Lower leg skin (tissue), 4 donors: ENCODE results near the gene CREB3L1. TPM values are rescaled to one million over a fixed set of nuclear protein-coding genes. Genes with fewer than 3 reads are reported as not detected.
"Not testable (repeated sequence)": the region's sequence is repeated elsewhere in the genome, so short reads cannot be mapped to it uniquely, and the experiment has no call there.

Experiments
- DNase-seq, 2 donors: peaks; one replicate each; pipeline ENCODE4 v3.0.0-alpha.2; 2019; ENCODE audit warnings: low spot score in 2 of 2
- H3K4me3 ChIP-seq: fragments of 200-600 bp; sonication (generic); 2 replicates; pipeline ENCODE4 v1.5.1; 2017; ENCODE audit warnings: mild to moderate bottlenecking, low read depth; ENCODE audit not compliant: poor library complexity, severe bottlenecking
- CTCF ChIP-seq, 3 donors: fragments of 450-650 bp; IDR thresholded peaks; one replicate each; pipeline ENCODE4 v1.5.1; 2016; ENCODE audit warnings: antibody characterized with exemption in 3 of 3, mild to moderate bottlenecking in 3 of 3, moderate library complexity in 2 of 3
- POLR2A ChIP-seq, 2 donors: fragments of 450-650 bp; IDR thresholded peaks; one replicate each; pipeline ENCODE4 v1.6.1; 2016 to 2017; ENCODE audit warnings: antibody characterized with exemption in 2 of 2, mild to moderate bottlenecking in 1 of 2, moderate library complexity in 1 of 2
- WGBS, 2 donors: methylation state at CpG; one replicate each; pipeline ENCODE4 v1.1.5; 2018; 5-methylcytosine and 5-hydroxymethylcytosine counted together
- intact Hi-C: fragments of 100-400 bp; cut with DNase I; formaldehyde crosslinking; loops from one replicate; pipeline ENCODE4 v1.15.0; 2023; ENCODE audit warnings: low total_unique reads
- total RNA-seq, 4 donors: library from RNA; depleted of rRNA; stranded (reverse); fragments of >200 nt; gene quantifications; one replicate each; pipeline ENCODE4 v1.1.0, GENCODE V29; 2016

The CREB3L1 gene
- total RNA-seq, 4 donors from 2014 or later: 0.15 to 2.3 (median 0.54) TPM

- 96 to 97% methylated on average over 3 of the region's 3 CpGs for WGBS, 2 donors
- intact Hi-C loops: no loop called here
- no peak for TF ChIP-seq POLR2A (IDR thresholded peaks at IDR 0.05)
- no peak for TF ChIP-seq CTCF (IDR thresholded peaks at IDR 0.05)
- no peak for DNase-seq
- no peak overlapping the region for H3K4me3 ChIP-seq
These were observed 20.9 kb upstream of the CREB3L1 start for GRCh38 chr11:46256540-46257001.

- DNase-seq, H3K4me3 ChIP-seq, intact Hi-C loops: not testable (repeated sequence)
- WGBS, 2 donors: 92 to 97% methylated on average over 5 of the region's 5 CpGs
These were observed 18.1 kb upstream of the CREB3L1 start for GRCh38 chr11:46259347-46259746.

- intact Hi-C loops: no loop called here
- no peak overlapping the region for H3K4me3 ChIP-seq
- DNase-seq: no peak
- 70 to 83% methylated on average over 10 of the region's 10 CpGs for WGBS, 2 donors
- no peak for TF ChIP-seq CTCF (IDR thresholded peaks at IDR 0.05)
- no peak for TF ChIP-seq POLR2A (IDR thresholded peaks at IDR 0.05)
These were observed 17.4 kb upstream of the CREB3L1 start for GRCh38 chr11:46259971-46260560.

GRCh38 chr11:46263120-46263519, 14.3 kb upstream of the CREB3L1 start:
- intact Hi-C loops: no loop called here
- 91 to 94% methylated on average over 3 of the region's 3 CpGs for WGBS, 2 donors
- DNase-seq: no peak

GRCh38 chr11:46264030-46264429, 13.4 kb upstream of the CREB3L1 start:
- DNase-seq: no peak
- no peak for TF ChIP-seq POLR2A (IDR thresholded peaks at IDR 0.05)
- no peak overlapping the region for H3K4me3 ChIP-seq
- intact Hi-C loops: no loop called here
- 96 to 98% methylated on average over 4 of the region's 4 CpGs for WGBS, 2 donors

More at GRCh38 chr11:46263120-46263519, 14.3 kb upstream of the CREB3L1 start:
- no peak overlapping the region for H3K4me3 ChIP-seq
- TF ChIP-seq POLR2A (IDR thresholded peaks at IDR 0.05) (no peak), CTCF (IDR thresholded peaks at IDR 0.05) (no peak)

GRCh38 chr11:46264976-46265375, 12.5 kb upstream of the CREB3L1 start:
- intact Hi-C loops: no loop called here
- TF ChIP-seq POLR2A (IDR thresholded peaks at IDR 0.05): no peak
- no peak for TF ChIP-seq CTCF (IDR thresholded peaks at IDR 0.05)
- WGBS, 2 donors: 67 to 71% methylated on average over 9 of the region's 9 CpGs
- no peak overlapping the region for H3K4me3 ChIP-seq
- no peak for DNase-seq

GRCh38 chr11:46265764-46266163, 11.7 kb upstream of the CREB3L1 start:
- intact Hi-C loops: no loop called here
- no peak overlapping the region for H3K4me3 ChIP-seq
- TF ChIP-seq CTCF (IDR thresholded peaks at IDR 0.05) (no peak), POLR2A (IDR thresholded peaks at IDR 0.05) (no peak)
- 85 to 93% methylated on average over 7 of the region's 7 CpGs for WGBS, 2 donors
- no peak for DNase-seq
